Esophagus squamous epithelium (tissue), 5 donors: ENCODE results near the gene ZDHHC7. TPM values are rescaled to one million over a fixed set of nuclear protein-coding genes. Genes with fewer than 3 reads are reported as not detected.
A peak's percentile ranks its signal among the peaks of the same experiment; 100 is the strongest.

Experiments used
- DNase-seq: peaks from one replicate; lab custom pipeline; 2025; lab: John Stamatoyannopoulos, UW
- H3K27ac ChIP-seq, 4 donors: fragments of 200-600 bp; sonication (generic); one replicate each; pipeline ENCODE4 v1.5.1; 2016 to 2019; ENCODE audit warnings: mild to moderate bottlenecking in 1 of 4
- H3K27me3 ChIP-seq, 4 donors: fragments of 200-600 bp; sonication (generic); 1 replicate in 3 of 4; 2 replicates in 1 of 4; pipeline versions ENCODE4 v1.5.1 to v1.6.0; 2017 to 2021; ENCODE audit warnings: antibody characterized with exemption in 1 of 4
- H3K36me3 ChIP-seq, 3 donors: fragments of 200-600 bp; sonication (generic); one replicate each; pipeline ENCODE4 v1.5.1; 2016 to 2019
- H3K4me1 ChIP-seq, 3 donors: fragments of 200-600 bp; sonication (generic); one replicate each; pipeline ENCODE4 v1.5.1; 2017 to 2019
- H3K4me3 ChIP-seq, 4 donors: fragments of 200-600 bp; sonication (generic); 1 replicate in 3 of 4; 2 replicates in 1 of 4; pipeline ENCODE4 v1.5.1; 2016 to 2019; ENCODE audit warnings: mild to moderate bottlenecking in 2 of 4, moderate library complexity in 1 of 4
- H3K9me3 ChIP-seq, 3 donors: fragments of 200-600 bp; sonication (generic); one replicate each; pipeline ENCODE4 v1.5.1; 2016 to 2019
- POLR2A ChIP-seq, 4 donors: fragments of 450-650 bp; IDR thresholded peaks; one replicate each; pipeline ENCODE4 v1.6.1; 2017; ENCODE audit warnings: antibody characterized with exemption in 4 of 4, mild to moderate bottlenecking in 4 of 4, moderate library complexity in 3 of 4
- WGBS, 2 donors: methylation state at CpG; one replicate each; pipeline ENCODE4 v1.1.5; 2018; 5-methylcytosine and 5-hydroxymethylcytosine counted together
- intact Hi-C: fragments of 100-400 bp; cut with DNase I; formaldehyde crosslinking; loops from one replicate; pipeline ENCODE4 v1.15.0; 2022
- total RNA-seq, 4 donors: library from RNA; depleted of rRNA; stranded (reverse); fragments of >200 nt; gene quantifications; one replicate each; pipeline ENCODE4 v1.1.0, GENCODE V29; 2016
- TF ChIP-seq, protein P1 (sequence below), 6 experiments: fragments of 450-650 bp in 4 of 6; fragments of 200-600 bp in 2 of 6; sonication (generic) in 2 of 6; IDR thresholded peaks; one replicate each; pipeline ENCODE4 v1.5.1; 2016 to 2019; ENCODE audit warnings: antibody characterized with exemption in 6 of 6, mild to moderate bottlenecking in 4 of 6, moderate library complexity in 4 of 6
- donor health status: DM: yes; HTN: yes; CAD: no.

The ZDHHC7 gene
- total RNA-seq, 4 donors from 2014 or later = 31.2 to 41.2 (median 38.6) TPM

DNA sequence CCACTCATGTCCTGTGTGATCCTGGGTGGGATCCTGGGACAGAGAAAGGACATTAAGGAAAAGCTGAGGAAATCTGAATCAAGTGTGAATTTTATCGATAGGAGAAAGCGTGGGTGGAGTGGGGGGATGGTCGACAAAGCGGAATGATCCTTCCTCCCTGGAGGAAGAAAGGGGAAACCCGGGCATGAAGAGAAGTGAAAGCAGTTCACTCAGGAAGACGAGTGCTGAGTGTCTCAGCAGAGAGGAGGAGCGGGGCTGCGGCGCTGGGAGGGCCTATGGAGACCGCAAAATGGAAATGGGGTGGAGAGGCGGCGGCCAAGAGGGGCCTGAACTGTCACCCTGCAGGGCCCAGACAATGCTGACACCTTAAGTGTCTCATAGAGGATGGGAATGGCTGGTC is 8.7 kb downstream of the ZDHHC7 start:
- intact Hi-C loops = no loop called here
- peak overlapping the region in 1 of 4 donors; percentile 8 for H3K4me3 ChIP-seq
- DNase-seq = no peak

DNA sequence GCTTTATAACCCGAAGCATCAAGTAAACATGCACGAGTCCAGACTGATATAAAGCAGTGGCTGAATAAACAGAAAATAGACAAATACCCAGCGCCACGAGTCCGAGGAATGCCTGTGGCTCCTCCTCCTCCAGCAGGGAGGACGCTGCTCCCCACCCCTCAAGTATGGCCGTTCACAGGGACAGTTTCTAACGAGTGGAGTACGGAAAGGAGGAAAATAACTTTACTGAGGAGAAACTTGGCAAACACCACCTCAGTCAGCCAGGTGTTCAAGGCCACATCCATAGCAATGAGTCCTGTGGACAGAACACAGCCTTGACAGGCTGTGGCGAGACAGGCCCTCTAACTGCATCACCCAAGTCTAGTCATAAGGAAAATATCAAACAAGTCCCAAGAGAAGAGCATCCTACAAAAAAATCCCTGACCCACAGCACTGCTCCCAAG is 9.2 kb downstream of the ZDHHC7 start:
- no peak for DNase-seq
- peak overlapping the region; percentile 80 to 90 (median 82) for H3K27ac ChIP-seq
- TF ChIP-seq, protein P1, sequence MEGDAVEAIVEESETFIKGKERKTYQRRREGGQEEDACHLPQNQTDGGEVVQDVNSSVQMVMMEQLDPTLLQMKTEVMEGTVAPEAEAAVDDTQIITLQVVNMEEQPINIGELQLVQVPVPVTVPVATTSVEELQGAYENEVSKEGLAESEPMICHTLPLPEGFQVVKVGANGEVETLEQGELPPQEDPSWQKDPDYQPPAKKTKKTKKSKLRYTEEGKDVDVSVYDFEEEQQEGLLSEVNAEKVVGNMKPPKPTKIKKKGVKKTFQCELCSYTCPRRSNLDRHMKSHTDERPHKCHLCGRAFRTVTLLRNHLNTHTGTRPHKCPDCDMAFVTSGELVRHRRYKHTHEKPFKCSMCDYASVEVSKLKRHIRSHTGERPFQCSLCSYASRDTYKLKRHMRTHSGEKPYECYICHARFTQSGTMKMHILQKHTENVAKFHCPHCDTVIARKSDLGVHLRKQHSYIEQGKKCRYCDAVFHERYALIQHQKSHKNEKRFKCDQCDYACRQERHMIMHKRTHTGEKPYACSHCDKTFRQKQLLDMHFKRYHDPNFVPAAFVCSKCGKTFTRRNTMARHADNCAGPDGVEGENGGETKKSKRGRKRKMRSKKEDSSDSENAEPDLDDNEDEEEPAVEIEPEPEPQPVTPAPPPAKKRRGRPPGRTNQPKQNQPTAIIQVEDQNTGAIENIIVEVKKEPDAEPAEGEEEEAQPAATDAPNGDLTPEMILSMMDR (IDR thresholded peaks at IDR 0.05) = no peak
- TF ChIP-seq POLR2A (IDR thresholded peaks at IDR 0.05) = no peak
- H3K4me1 ChIP-seq = peaks cover 55 to 93% (median 88%) of the 10 kb centered on the region in 3 donors
- peak overlapping the region in 1 of 4 donors; percentile 8 for H3K4me3 ChIP-seq
- H3K36me3 ChIP-seq = no peaks in the 10 kb centered on the region
- H3K27me3 ChIP-seq = no peaks in the 10 kb centered on the region
- H3K9me3 ChIP-seq = no peaks in the 10 kb centered on the region
- 63 to 87% methylated on average over 7 to 10 of the region's 10 CpGs for WGBS, 2 donors
- intact Hi-C loops = no loop called here

More for the DNA sequence above, 8.7 kb downstream of the ZDHHC7 start:
- TF ChIP-seq POLR2A (IDR thresholded peaks at IDR 0.05) = peak in 1 of 4 donors; percentile 11
- TF ChIP-seq, protein P1 (IDR thresholded peaks at IDR 0.05) = no peak
- Histone ChIP-seq H3K4me1 (peaks cover 55 to 98% (median 91%) of the 10 kb centered on the region in 3 donors), H3K27ac (peak overlapping the region; percentile 80 to 90 (median 82)), H3K36me3 (no peaks in the 10 kb centered on the region), H3K9me3 (no peaks in the 10 kb centered on the region), H3K27me3 (no peaks in the 10 kb centered on the region)
- 51 to 53% methylated on average over 12 of the region's 12 CpGs for WGBS, 2 donors

DNA sequence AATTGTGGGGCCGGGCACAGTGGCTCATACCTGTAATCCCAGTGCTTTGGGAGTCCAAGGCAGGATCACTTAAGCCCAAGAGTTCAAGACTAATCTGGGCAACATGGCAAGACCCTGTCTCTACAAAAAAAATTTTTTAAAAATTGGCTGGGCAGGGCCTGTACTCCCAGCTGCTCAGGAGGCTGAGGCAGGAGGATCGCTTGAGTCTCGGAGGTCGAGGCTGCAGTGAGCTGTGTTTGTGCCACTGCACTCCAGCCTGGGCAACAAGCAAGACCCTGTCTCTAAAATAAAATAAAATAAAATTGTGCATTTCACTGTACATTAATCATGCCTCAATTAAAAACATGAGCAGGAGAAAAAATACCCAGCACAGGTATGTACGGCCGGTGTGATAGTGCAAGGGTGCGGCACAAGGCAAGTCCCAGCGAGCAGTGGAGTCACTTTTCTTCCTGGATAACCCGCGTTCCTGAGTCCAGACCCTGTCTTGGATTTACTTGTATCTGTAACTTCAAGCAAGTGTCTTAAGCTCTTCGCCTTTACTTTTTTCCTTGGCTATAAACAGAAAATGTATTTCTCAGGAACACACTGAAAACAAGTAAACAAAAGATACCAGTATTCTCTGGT is 11.4 kb downstream of the ZDHHC7 start:
- Histone ChIP-seq H3K27me3 (no peaks in the 10 kb centered on the region), H3K36me3 (peaks cover 0 to 9% (median 0%) of the 10 kb centered on the region in 3 donors), H3K9me3 (no peaks in the 10 kb centered on the region), H3K4me1 (peaks cover 55 to 93% (median 85%) of the 10 kb centered on the region in 3 donors), H3K27ac (peak overlapping the region; percentile 77 to 90 (median 82)), H3K4me3 (no peak overlapping the region)
- WGBS, 2 donors = 51 to 59% methylated on average over 11 of the region's 11 CpGs
- TF ChIP-seq, protein P1 (IDR thresholded peaks at IDR 0.05) = no peak
- no peak for TF ChIP-seq POLR2A (IDR thresholded peaks at IDR 0.05)
- intact Hi-C loops = no loop called here
- DNase-seq = no peak

DNA sequence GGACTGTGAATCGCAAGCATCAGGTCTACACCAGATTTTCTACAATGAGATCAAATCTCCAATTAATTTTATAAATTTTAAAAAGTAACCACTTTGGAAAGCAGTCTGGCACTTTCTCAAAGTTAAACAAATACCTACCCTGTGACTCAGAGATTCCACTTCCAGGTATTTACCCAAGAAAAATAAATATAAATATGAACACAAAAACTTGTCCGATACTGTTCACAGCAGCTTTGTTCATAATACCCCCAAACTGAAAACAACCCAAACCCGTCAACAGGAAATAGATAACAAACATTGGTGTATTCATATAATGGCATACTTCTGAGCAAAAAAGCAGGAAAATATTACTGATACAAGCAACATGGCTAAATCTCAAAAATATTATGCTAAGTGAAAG is 12.1 kb downstream of the ZDHHC7 start:
- no peak overlapping the region for H3K4me3 ChIP-seq
- peak overlapping the region; percentile 81 to 90 (median 82) for H3K27ac ChIP-seq
- peaks cover 55 to 93% (median 85%) of the 10 kb centered on the region in 3 donors for H3K4me1 ChIP-seq
- peaks cover 0 to 13% (median under 1%) of the 10 kb centered on the region in 3 donors for H3K36me3 ChIP-seq
- WGBS, 2 donors = 47 to 51% methylated on average over 3 of the region's 3 CpGs
- intact Hi-C loops = no loop called here
- H3K27me3 ChIP-seq = no peaks in the 10 kb centered on the region
- no peak for DNase-seq
- H3K9me3 ChIP-seq = no peaks in the 10 kb centered on the region
- no peak for TF ChIP-seq POLR2A (IDR thresholded peaks at IDR 0.05)
- TF ChIP-seq, protein P1 (IDR thresholded peaks at IDR 0.05) = no peak

DNA sequence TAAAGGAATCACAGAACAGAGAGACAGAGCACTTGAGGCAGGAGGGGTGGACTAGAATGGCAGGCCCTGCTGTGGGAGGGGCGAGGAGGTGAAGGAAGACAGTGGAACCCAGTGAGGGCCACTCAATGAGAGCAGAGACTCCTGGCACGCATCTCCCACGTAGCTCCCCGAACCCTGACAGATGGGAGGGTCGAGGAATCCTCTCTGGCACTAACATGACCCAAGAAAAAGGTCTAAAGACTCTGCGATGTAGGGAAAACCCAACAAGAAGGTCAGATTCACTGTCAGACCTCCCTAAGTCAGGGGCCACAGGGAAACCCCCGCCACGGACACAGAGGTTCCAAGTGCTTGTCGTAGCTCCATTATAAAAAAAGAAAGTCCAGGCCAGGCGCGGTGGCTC is 15.0 kb downstream of the ZDHHC7 start:
- H3K4me1 ChIP-seq = peaks cover 37 to 93% (median 78%) of the 10 kb centered on the region in 3 donors
- intact Hi-C loops = no loop called here
- H3K4me3 ChIP-seq = no peak overlapping the region
- peaks cover 0 to 41% (median 6%) of the 10 kb centered on the region in 3 donors for H3K36me3 ChIP-seq
- 93 to 97% methylated on average over 11 of the region's 11 CpGs for WGBS, 2 donors
- no peak for TF ChIP-seq POLR2A (IDR thresholded peaks at IDR 0.05)
- TF ChIP-seq, protein P1 (IDR thresholded peaks at IDR 0.05) = no peak
- H3K9me3 ChIP-seq = no peaks in the 10 kb centered on the region
- H3K27ac ChIP-seq = peak overlapping the region; percentile 83 to 93 (median 89)
- no peaks in the 10 kb centered on the region for H3K27me3 ChIP-seq
- DNase-seq = no peak
